GM19239 (cell line): Measurements from ENCODE around the gene EFCAB6.

Source experiments
- DNase-seq: peaks from one replicate; pipeline ENCODE4 v3.0.0; 2011; ENCODE audit warnings: low spot score; ENCODE audit not compliant: insufficient read length
- FAIRE-seq: peaks from 2 replicates; lab custom pipeline; 2011; peaks lifted over from hg19 to GRCh38; lab: Jason Lieb, UNC

Gene EFCAB6

GRCh38 chr22:43830931-43831560 lies 18.9 kb upstream of the EFCAB6 start:
- DNase-seq (no peak), FAIRE-seq (no peak)

- FAIRE-seq (no peak), DNase-seq (no peak)
These were observed 18.1 kb upstream of the EFCAB6 start for GRCh38 chr22:43829904-43830851.

- no peak for DNase-seq
- no peak for FAIRE-seq
These were observed 17.1 kb upstream of the EFCAB6 start for GRCh38 chr22:43828998-43829782.

DNA sequence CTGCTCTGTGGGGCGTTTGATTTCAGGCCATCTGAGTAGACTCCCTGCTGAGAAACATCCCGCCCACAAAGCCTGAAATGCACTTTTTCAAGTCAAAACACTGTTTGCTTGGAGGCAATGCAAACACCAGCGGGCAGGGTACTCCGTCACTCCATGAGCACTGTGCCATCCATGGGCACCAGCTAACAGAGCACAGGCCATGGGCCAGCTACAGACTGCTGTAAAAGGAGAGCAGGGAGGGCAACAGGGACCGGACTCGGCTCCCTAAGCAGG lies 16.6 kb upstream of the EFCAB6 start:
- no peak for FAIRE-seq
- DNase-seq = no peak

DNA sequence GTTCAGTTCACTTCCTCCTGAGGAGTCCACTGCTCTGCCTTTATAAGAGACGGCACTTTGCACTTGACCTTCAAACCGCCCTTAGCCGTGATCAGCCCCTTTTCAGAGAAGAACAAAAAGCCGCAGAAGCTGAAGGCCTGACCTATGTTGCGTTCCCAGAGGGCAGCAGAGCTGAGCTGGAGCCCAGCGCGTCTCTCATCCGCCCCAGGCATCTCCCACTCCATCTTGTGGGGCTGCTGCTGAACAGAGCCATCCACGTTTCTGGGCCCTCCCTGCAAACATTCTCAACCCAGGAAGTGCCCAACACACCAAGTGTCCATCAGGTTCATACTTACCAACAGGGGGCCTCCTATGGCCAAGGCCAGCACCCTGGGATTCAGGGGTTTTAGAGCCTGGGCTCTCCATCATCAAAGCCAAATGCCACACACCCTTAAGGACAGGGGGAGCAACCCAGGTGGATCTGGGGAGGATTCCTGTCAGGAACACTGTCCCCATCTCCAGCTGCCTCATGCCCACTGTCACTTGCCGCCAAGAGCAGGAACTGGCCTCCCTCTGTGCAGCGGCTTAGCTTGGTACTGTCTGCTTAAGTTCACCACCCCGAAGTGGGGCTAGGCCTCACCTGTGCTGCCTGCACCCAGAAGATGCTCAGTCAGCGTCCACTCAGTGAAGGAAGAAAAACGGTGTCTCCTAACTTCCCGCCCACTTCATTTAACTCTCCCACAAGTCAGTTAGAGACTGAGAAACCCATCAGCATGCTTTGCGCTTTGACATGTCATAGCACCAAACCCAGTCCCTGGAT lies 16.0 kb upstream of the EFCAB6 start:
- DNase-seq = no peak
- no peak for FAIRE-seq

GRCh38 chr22:43827003-43827735 lies 15.1 kb upstream of the EFCAB6 start:
- no peak for DNase-seq
- FAIRE-seq = no peak

DNA sequence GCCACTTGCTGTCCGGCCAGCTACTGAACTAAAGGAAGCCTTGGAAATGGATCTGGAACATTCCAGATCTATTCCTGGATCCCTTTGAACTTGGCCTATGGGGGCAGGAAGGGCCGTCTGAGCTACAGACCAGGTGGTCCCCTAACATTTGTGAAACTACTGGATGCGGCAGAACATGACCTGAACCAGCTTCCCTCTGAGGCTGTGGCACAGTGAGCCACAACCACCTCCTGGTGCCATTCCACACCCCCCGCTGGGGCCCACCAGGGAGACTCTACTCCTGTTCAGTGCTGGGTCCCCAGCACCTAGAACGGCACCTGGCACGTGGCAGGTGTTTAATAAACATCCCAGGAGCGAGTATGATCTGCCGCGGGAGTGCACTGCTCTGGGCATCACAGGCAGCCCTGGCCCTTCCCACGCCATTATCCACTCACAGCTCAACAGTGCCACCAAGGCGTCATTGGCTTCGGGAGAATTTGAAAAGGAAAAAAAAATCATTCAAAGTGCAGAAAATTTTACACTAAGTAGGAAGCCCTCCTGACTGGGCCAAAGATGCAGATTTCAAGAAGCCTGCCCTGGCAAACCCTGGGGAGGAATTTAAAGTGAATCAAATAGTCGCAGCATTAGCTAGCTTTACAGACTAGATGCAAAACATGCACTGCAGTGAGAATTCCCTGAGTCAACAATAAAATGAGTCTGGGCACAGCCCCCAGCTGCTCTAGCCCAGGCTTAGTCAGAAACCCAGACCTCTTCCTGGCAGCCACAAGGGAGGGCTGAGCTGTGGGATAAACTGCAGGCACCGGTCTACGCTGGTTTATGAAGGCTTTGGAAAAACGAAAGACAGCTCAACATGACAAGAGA lies 14.3 kb upstream of the EFCAB6 start:
- no peak for FAIRE-seq
- DNase-seq = no peak

DNA sequence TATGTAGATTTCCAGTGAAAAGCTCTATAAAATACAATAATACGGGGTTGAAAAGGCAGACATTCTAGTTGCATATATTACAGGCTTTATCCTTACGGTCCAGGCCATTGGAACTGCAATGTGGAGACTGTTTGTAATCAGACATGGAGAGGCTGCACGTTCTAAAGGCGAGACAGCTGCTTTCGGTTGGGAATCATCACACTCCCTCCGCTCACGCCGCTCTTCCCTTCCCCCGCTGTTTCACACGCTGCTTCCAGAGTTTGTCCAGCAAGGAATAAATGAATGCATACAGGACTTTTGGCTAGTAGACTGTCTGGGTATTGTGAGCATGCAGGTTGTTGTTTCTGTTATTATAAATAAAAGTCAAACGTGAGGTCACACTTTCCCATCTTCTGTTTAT lies 13.5 kb upstream of the EFCAB6 start:
- FAIRE-seq (no peak), DNase-seq (no peak)

DNA sequence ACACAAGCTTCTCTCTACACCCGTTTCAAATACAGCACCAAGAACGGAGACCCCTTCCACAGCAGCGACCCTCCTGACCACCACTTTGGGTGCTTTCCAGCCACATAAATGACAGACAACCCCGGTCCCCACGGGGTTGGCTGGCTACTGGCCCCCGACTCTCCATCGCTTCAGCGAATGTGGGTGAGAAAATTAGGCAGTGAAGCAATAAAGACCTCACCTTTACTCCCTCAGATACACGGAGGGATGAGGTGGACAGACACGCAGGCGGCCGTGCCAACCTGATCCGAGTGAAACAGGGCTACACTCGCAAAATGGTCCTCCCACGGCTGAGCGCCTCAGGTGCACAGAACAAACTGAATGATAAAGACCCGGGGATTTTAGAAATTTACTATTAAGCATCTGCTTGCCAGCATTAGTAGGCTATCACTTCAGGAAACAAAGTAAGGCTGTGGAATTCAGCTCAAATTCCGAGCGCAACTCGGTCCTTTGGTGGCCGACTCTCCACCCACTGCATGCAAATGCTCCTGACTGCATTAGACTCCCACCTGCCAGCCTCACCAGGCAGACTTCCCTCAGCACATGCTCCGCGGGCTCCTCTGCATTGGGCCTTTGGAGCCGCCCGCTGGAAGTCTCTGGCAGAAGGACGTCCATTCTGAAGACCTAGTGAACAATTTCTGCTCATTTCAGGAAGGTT lies 12.8 kb upstream of the EFCAB6 start:
- DNase-seq (no peak), FAIRE-seq (no peak)

- no peak for DNase-seq
- no peak for FAIRE-seq
These were observed 12.0 kb upstream of the EFCAB6 start for GRCh38 chr22:43823911-43824665.

GRCh38 chr22:43823353-43823908 lies 11.3 kb upstream of the EFCAB6 start:
- FAIRE-seq (no peak), DNase-seq (no peak)

DNA sequence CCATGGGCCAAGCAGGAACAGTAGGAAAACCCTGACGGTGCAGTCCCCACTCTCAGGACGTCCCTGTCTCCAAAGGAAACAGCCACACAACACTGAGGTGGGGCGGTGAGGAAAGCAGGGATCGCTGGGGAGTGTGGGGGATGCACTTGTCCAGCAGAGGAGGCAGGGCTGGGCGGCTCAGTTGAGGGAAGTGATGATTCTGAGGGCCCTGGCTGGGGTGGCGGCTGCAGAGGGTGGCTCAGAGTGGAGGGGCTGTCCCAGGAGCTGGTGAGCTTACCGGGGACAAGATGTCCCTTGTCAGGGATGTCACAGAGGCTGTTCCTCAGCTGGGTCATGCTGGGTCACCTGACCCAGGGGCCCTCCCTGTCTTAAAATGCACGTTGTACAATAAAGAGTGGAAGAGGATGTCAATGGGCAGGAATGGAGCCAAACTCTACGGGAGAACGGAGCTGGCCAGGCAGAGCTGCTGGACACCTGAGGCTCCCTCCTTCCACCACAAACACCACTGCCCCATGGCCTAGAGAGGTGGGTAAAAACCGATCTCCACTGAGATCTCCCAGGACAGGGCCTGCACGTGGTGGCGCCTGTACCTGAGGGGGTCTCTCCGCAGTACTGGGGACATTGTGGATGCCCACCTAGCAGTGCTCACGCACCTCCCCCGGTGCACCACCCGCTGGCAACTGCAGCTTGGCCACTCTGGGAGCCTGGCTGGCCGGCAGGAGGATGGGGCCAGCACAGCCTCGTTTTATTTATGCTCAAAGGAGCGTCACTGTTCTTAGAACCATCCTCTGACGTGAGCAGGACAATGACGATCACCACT lies 9.7 kb upstream of the EFCAB6 start:
- FAIRE-seq = no peak
- DNase-seq = no peak

GRCh38 chr22:43820651-43821305 lies 8.7 kb upstream of the EFCAB6 start:
- DNase-seq = no peak

DNA sequence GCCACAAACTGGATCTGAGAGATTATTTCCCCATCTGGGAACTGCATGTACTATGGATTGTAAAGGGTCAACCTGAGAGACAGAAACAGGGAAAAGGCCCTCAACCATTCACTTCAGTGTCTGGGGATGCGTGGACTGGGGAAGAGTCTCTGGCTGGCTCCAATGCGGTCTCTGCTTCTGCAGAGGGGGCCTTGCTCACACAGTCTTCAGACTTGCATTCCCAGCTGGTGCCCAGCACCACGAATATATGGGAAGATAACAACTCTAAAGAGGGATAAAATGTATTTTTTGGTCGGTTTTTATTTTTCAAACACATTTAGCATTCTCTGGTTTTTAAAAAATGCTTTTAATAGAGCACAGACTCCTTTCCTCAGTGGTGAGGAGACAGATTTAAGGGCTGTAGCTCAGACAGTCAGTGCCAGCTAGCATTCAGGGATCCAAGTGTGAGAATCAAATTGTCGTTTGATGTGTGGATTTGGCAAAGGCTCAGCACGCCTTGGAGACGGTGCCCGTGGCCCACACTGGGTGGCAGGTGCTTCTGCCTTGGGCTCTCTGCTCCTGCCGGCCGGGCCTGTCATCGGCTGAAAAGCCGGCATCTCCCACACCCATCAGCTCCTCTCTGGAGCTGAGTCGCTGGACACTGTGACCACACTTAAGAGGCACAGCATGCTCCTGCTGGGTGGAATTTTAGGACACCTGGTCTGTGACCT lies 8.0 kb upstream of the EFCAB6 start:
- FAIRE-seq (no peak), DNase-seq (no peak)

More at GRCh38 chr22:43820651-43821305, 8.7 kb upstream of the EFCAB6 start:
- FAIRE-seq = no peak

- DNase-seq = no peak
- no peak for FAIRE-seq
These were observed 7.4 kb upstream of the EFCAB6 start for GRCh38 chr22:43819421-43819921.
